Stimulated activated CD4-positive, alpha-beta T cell treated with anti-CD3 and anti-CD28 coated beads, TNF-alpha, amount 100 ng/mL, for 4 hours (primary cell): ENCODE data around the gene RAB7A.

Experiments
- DNase-seq, 3 experiments: peaks; one replicate each; pipeline ENCODE4 v3.0.0-alpha.2; 2020; ENCODE audit warnings: low read depth in 3 of 3

Gene RAB7A

DNA sequence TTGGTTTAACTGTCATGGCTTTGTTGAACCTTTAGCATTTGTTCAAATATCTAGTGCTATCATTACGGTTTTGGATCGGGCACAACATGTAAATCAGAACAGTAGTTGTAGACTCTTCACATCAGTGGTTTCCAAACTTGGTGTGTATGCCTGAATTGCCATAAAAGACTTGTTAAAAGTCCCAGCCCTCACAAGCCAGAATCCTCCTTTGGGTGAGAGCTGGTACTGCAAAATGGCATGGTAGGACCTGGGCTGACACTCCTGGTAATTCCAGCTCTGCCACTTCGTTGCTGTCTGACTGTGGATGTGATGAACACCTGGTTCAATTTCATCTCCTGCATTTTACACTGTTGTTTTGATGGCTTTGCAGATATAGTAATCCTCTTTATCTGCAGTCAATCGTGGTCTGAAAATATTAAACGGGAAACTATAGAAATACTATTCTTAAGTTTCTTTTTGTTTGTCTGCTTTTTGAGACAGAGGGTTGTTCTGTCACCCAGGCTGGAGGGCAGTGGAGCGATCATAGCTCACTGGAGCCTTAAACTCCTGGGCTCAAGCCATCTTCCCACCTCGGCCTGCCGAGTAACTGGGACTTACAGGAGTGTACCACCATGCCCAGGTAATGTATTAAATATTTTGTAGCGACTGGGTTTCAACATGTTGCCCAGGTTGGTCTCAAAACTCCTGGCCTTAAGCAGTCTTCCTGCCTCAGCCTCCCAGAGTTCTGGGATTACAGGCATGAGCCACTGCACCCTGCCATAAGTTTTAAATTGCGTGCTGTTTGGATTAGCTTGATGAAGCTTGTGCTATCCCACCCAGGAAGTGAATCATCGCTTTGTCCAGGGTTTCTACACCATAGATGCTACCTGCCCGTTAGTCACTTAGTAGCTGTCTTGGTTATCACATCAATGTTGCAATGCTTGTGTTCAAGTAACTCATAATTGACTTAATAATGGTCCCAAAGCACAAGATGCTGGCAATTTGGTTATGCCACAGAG is 61.6 kb downstream of the RAB7A start:
- DNase-seq: no peak

DNA sequence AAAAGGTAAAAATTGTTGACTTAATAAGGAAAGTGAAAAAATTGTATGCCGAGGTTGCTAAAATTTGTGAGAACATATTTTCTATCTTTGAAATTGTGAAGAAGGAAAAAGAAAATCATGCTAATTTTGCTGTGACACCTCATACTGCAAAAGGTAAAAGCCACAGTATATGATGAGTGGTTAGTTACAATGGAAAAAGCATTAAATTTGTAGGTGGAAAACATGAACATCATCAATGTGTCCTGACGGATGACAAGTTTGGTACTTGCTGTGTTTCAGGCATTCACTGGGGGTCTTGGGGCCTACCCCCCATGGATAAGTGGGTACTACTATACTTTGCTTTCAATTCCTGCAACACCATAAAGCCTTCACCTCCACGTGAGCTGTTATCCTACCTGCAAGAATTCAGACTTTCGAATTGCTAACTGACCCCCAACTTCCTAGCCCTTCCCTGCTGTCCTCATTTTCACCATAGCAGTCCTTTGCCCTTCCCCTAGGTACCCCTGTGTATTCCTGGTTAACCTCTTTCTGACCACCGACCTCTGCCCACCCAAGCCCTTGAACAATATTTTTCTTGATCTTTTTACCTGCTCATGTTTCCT is 62.4 kb downstream of the RAB7A start:
- DNase-seq: no peak

DNA sequence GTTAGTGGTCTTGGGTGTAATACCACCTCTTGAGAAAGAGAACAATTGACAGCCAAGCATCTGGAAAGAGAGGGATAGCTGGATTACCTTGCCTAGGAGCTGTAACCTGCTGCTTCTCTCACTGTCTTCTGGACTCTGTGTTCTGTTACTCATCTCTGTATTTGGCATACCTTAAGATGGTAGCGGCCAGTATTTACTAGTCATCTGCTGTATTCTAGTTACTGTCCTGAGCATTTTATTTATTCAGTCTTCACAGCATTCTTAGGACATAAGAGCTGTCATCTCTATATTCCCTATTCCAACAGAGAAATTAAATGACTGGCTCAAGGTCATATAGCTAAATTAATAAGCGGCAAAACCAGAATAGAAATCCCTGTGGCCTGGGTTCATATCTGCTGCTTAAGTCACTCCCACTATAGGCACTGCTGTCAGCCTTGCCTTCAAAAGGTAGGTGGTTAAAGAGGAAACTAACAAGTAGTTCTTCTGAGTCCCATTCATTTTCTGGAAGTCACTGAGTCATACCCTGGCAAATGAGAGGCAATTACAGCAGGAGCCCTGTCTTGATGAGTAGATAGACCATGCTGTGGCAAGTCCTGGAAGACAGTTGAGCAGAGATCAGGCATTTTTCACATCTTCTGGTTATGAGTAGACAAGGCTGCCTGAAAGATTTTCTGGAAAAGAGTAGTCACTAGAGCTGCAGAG is 68.2 kb downstream of the RAB7A start:
- DNase-seq: no peak

DNA sequence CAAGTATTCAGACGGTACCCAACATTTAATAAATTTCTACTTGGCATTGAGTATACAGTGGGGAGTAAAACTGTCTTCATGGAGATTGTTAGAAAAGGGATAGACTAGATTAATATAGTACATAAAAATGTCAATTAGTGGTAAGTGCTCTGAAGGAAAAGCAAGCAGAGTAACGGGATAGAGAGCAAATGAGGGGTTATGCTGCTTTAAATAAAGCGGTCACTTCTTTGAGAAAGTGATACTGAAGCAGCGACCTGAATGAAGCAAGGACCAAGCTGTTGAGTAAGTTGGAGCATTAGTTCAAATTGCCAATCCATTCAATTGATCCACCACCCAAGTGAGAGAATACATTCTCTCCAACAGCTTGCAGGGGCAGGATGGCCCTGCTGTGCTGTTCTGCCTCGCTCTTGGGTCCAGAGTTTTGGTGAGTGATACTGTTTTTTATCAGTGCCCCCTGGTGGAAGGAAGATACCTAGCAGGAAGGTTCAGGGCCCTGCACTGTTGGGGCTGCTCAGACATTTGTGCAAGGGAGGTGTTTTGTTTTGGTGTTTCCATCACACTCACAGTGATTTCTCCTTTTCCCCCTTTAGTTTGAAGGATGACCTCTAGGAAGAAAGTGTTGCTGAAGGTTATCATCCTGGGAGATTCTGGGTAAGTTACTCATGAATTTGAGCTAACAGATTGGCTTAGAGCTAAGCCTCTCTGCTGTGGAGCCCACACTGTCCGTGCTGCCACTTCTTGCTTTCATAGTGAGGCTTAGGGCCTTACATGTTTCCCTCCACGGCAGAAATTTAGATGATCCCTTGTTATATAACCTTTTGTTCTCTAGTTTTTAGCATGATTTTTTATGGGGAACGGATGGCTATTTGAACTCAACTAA is 69.0 kb downstream of the RAB7A start:
- peak in 2 of 3 experiments; percentile 29 to 41 for DNase-seq

DNA sequence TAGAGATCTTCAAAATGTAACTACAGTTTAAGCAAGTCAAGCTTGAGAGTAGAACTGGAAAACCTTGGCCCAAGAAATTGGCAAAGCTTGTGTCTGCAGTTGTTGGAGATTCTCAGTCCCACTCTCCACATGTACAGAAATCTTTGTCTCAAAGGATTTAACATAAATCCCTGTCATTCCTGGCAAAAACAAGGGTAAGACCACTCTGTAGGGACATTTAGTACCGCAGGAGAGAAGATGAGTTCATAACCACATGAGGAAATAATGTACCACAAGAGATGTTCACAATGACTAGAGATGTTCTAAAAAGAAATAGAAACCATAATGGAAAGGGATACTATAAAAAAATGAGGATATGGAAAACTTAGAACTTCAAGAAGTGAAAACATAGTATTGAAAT is 73.7 kb downstream of the RAB7A start:
- DNase-seq: no peak

DNA sequence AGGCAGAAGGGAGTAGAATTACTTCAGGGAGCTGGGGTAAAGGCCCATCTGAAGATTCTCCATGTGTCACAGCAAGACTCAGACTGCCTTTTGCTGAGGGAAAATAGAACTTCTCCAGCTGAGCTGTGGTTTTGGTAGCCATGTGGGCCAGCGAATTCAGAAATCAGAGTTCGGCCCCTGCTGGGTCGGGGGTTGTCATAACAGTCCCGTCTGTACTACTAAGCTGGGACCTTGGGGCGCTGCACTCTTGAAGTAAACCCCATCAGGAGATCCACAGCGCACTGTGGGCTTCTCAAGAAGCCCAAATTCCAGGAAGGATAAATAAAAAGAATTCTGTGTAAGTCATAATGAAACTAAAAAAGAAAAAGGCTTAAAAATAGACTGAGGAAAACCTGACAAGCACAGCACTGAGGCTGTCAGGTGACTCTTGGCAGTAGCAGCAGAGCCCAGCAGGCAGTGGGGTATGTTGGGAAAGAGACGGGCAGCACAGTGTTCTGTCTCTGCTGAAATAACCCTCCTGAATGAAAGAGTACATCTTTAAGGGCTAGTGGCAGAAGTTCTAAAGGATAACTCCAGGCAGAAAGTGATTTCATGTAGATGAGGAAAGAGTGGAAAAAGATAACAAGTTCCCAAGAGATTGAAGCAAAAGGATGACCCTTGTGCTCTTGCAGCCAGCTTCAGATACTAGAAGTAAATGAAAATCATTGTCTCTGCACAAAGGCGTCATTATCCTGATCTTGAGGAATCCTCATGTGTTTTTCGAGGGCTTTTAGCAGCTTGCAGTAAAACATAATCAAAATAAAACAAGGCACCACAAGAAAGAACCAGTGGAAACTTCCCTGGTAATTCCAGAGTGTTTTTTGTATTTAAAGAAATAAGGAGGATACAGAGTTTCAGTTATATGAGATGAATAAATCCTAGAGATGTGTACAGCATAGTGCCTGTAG is 74.5 kb downstream of the RAB7A start:
- DNase-seq: peak in 1 of 3 experiments; percentile 28

DNA sequence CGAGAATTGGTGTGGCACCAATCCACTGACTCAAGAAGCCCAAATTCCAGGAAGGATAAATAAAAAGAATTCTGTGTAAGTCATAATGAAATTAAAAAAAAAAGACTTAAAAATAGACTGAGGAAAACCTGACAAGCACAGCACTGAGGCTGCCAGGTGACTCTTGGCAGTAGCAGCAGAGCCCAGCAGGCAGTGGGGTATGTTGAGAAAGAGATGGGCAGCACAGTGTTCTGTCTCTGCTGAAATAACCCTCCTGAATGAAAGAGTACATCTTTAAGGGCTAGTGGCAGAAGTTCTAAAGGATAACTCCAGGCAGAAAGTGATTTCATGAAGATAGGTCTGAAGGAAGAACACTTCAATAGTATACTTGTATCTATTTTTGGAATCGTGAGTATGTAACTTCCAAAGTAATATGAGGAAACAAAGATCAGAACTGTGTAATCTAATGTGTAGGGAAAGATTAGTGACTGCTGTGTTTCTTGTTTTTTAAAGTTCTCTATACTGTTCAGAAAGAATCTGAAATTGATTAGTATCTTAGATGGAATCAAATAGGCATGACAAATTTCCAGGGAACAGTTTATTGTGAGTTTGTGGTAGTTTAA is 75.9 kb downstream of the RAB7A start:
- DNase-seq: no peak

DNA sequence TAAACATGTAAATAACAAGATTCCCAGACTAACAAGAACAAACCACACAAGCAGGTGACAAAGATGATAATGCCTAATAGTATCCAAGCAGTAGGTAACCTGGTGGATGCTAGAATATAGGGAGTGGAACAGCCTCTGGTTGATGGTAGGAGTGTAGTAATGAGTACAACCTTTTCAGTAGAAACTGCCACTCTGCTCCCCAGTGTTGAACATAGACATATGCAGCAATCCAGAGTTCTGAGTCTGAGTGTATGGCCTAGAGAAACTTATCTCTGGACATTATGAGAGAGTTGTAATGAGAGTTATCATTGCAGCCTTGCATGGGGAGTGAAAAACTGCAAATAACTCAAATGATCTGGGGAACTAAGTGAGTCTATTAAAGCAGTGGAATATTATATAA is 77.3 kb downstream of the RAB7A start:
- DNase-seq: no peak

DNA sequence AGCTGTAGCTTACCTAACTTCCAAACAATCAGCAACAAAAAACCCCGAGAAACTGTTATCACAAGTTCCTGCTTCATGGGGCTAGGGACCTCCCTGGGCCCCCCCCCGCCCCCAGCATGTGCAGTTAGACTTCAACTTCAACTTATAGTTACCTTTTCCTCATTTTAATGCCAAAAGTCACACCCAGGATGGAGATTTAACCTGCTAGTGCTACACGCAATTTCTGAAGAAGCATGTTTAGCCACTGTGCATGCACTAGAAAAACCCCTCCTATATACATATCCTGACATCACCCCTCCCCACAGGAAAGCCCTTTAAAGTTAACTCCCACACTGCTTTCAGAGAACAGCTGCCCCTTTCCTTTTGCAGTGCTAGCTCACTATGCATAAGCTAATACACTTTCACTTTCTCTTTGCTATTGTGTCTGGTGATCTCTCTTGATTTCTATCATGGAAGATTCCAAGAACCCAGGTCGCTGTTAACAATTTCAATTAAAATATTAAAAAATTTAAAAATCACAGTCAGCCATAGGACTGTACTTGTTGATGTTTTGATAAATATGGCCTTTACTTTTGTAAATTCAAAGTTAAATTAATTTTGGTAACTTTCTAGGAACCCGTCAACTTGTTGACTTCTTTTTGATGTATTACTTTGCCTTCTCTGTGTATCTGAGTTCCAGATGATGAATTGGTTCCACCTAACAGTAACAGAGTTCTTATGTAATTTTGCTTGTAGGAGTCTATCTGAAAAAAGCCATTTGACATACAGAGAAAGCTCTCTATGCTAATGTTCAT is 78.2 kb downstream of the RAB7A start:
- peak; percentile 39 to 52 (median 40) for DNase-seq

DNA sequence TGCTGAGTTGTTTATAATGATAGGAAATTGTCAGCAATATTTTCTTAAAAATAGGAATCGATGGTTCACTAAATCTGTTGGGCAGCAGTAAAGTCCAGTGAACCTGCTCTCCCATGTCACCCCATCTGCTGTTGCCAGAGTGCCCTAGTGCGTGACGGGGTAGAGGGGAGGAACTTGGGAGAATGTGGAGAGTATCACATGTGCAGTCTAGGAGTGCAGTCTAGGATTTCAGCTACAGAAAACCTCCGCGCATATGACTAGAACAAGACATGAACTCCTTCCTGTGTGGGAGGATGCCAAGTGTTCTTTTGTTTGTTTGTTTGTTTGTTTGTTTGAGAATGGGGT is 78.8 kb downstream of the RAB7A start:
- DNase-seq: no peak

DNA sequence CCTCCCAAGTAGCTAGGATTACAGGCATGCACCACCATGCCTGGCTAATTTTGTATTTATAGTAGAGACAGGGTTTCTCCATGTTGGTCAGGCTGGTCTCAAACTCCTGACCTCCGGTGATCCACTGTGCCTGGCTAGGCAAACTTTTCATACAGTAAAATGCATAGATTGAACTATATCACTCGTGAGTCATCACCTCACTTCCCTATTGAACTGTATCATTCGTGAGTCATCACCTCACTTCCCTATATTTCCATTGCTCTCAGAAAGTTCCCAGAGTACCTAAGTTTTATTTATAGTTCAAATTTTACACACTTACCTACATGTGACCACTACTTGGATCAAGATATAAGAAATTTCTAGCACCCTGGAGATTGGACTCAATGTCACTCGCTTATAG is 79.8 kb downstream of the RAB7A start:
- DNase-seq: no peak

DNA sequence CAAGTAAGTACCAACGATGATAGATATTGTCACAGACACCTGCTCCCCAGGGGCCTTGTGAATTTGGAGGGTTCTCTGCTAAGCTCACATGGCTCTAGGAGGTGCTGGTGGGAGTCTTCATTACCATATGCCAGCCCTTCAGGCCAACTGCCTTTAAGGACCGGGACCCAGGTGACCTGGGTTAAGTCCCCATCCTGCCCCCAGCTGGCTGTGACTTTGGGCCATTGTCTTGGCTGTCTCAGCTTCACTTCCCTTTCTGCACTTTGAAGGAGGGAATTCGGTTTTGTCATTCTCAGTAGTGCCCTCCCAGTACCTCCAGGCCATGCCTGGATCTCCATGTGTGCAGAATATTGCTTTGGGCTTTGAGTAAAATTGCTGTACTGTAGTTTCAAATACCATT is 80.6 kb downstream of the RAB7A start:
- no peak for DNase-seq

DNA sequence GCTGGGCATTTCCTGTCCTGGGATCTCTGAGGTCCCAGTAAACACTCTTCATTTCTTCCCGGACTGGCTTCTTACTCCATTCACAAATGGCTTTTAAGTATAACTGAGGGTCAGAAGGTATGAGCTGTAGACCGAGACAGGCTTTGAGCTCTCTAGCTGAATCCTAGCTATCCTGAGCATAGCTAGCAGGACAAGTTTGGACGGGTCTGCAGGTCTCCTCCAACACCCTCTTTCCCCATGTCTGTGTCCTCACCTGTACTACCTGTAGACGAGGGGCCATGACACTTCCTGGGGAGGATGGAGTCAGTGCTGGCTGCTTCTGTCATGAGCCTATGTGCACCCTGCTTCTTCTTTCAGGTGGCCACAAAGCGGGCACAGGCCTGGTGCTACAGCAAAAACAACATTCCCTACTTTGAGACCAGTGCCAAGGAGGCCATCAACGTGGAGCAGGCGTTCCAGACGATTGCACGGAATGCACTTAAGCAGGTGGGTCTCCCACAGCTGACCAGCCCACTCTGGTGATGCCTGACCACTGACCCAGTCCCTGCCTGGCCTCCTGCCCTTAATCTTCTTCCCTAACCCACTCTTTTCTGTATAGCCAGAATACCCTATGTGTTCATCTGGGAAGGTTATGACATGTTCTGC is 81.3 kb downstream of the RAB7A start:
- no peak for DNase-seq

DNA sequence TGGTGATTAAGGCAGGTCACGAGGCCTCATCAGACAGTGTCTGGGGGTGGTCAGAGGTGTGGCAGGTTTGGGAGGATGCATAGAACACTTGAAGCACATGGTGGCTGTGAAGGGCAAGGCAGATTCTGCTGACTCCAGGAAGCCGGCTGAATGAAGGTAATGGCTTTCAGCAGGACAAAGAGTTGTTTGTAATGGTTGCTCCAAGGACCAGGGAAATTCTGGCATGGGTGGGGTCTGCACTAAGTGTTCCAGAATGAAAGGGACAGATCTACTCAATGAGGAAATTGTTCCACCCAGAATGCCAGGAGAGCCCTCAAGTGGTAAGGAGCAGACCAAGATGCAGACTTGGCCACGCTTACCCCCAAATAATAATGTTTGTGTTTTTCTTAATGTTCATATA is 82.7 kb downstream of the RAB7A start:
- no peak for DNase-seq

DNA sequence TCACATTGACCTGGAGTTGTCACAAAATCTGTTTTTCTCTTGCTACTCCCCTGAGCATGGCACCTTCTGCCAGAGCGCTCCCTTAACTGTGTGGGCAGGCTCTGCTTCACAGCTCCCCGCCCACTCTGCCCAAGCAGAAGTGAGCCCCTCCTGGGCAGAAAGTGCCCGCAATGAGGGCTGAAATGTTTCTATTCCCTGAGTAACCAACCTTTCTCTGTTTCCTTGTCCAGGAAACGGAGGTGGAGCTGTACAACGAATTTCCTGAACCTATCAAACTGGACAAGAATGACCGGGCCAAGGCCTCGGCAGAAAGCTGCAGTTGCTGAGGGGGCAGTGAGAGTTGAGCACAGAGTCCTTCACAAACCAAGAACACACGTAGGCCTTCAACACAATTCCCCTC is 87.1 kb downstream of the RAB7A start:
- DNase-seq: no peak

DNA sequence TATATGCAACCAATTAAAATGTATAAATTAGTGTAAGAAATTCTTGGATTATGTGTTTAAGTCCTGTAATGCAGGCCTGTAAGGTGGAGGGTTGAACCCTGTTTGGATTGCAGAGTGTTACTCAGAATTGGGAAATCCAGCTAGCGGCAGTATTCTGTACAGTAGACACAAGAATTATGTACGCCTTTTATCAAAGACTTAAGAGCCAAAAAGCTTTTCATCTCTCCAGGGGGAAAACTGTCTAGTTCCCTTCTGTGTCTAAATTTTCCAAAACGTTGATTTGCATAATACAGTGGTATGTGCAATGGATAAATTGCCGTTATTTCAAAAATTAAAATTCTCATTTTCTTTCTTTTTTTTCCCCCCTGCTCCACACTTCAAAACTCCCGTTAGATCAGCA is 88.1 kb downstream of the RAB7A start:
- no peak for DNase-seq

DNA sequence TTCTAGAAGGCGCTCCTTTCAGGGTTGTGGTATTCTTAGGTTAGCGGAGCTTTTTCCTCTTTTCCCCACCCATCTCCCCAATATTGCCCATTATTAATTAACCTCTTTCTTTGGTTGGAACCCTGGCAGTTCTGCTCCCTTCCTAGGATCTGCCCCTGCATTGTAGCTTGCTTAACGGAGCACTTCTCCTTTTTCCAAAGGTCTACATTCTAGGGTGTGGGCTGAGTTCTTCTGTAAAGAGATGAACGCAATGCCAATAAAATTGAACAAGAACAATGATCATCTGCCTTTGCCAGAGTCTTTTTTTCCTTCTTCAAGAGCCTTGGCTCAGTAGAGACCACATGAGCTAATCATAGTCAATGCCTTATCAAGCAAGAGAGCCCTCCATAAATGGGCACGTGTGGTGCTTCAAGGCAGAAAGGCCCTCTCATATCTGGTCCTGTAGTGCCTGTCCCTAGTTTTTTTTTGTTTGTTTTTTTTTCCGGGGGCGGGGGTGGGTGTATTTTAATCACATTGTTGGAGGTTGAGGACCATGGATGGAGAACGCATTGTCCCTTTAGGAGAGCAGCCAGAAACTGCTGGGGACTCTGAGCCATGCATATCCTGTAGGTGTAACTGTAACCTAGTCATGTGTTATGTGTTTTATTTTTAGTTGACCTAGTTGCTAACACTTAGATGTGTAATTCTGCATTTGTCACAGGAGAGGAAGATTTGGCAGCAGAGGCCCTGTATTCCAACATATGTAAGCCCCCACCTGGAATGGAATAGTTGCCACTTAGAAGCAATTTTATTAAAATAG is 88.7 kb downstream of the RAB7A start:
- no peak for DNase-seq
